GM21619 (cell line): ENCODE measurements around the gene RPS19BP1.
A peak's percentile ranks its signal among the peaks of the same experiment; 100 is the strongest.
"Not testable (repeated sequence)": the region's sequence is repeated elsewhere in the genome, so short reads cannot be mapped to it uniquely, and the experiment has no call there.

Source experiments
- ATAC-seq: cut with Tn5 transposase; IDR thresholded peaks from one replicate; pipeline ENCODE4 v1.9.1; 2021; ENCODE audit not compliant: unreplicated experiment

RPS19BP1 gene

GRCh38 chr22:39514373-39514973, 18.1 kb downstream of the RPS19BP1 start:
- no peak for ATAC-seq

DNA sequence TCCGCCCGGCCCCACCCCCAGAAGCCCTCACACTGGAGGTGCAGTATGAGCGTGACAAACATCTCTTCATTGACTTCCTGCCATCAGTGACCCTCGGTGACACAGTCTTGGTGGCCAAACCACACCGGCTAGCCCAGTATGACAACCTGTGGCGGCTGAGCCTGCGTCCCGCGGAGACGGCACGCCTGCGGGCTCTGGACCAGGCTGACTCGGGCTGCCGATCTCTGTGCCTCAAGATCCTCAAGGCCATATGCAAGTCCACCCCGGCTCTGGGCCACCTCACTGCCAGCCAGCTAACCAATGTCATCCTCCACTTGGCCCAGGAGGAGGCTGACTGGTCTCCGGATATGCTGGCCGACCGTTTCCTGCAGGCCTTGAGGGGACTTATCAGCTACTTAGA, 18.8 kb downstream of the RPS19BP1 start:
- no peak for ATAC-seq

GRCh38 chr22:39512026-39512425, 20.5 kb downstream of the RPS19BP1 start:
- no peak for ATAC-seq

GRCh38 chr22:39511226-39511625, 21.3 kb downstream of the RPS19BP1 start:
- ATAC-seq, result no peak

DNA sequence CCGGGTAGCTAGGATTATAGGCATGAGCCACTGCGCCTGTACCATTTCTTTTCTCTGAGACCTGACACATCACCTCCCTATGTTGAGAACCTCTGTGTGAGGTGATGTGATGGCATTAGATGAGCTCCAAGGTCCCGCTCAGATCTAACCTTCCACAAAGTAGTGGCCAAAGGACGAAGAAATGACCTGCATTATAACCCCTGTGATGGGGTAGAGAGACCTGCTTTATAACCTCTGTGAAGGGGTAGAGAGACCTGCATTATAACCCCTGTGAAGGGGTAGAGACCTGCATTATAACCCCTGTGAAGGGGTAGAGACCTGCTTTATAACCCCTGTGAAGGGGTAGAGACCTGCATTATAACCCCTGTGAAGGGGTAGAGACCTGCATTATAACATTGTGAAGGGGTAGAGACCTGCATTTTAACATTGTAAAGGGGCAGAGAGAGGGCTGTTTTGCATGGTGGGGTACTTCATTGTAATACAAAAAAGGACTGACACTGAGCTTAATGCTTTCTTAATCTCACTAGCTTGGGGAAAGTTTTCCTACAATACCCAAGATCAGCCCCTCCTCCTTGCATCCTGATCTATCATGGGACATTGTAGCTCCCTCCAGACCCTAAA, 21.9 kb downstream of the RPS19BP1 start:
- no peak for ATAC-seq

GRCh38 chr22:39508393-39508792, 24.2 kb downstream of the RPS19BP1 start:
- ATAC-seq, result no peak

GRCh38 chr22:39507021-39507420, 25.5 kb downstream of the RPS19BP1 start:
- ATAC-seq, result not testable (repeated sequence)

DNA sequence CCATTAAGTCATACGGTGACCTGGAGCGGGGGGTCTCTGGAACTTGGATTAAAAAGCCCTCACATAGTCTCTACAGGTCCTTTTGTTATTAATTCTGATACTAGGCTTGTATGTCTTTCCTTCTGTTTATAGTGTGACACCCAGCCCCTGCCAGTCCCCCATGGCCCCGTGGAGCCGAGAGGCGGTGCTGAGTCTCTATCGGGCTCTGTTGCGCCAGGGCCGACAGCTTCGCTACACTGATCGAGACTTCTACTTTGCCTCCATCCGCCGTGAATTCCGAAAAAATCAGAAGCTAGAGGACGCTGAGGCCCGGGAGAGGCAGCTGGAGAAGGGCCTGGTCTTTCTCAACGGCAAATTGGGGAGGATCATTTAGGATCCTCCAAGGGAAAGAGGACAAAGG, 28.5 kb downstream of the RPS19BP1 start:
- ATAC-seq, result no peak

GRCh38 chr22:39503630-39504029, 28.9 kb downstream of the RPS19BP1 start:
- ATAC-seq, result no peak

DNA sequence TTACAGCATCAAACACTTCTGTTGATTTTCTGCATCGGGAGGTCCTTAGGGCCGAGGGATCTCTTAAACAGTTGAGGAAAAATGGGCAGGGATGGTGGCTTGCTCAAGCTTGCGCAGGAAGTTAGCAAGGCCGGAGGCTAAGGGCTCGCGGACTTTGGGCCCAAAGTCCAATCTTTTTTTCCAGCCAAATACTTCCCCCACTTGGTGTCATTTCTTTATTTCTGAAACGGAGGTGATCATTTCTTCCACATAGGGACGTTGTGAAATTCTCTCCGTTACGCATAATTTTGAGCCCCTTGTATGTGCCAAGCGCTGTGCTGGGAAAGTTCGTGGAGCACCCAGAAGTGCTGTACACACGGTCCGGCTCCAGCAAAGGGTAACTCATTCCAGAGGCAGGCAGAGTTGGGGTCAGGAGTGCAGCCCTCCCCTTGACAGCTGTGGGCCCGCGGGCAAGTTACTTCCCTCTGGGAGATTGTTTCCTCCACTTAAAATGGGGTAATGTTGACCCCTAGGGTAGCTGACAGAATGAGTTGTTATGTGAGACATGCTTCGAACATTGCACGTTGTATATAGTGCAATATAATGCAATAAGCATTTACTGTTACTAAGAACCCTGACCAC, 29.6 kb downstream of the RPS19BP1 start:
- no peak for ATAC-seq

DNA sequence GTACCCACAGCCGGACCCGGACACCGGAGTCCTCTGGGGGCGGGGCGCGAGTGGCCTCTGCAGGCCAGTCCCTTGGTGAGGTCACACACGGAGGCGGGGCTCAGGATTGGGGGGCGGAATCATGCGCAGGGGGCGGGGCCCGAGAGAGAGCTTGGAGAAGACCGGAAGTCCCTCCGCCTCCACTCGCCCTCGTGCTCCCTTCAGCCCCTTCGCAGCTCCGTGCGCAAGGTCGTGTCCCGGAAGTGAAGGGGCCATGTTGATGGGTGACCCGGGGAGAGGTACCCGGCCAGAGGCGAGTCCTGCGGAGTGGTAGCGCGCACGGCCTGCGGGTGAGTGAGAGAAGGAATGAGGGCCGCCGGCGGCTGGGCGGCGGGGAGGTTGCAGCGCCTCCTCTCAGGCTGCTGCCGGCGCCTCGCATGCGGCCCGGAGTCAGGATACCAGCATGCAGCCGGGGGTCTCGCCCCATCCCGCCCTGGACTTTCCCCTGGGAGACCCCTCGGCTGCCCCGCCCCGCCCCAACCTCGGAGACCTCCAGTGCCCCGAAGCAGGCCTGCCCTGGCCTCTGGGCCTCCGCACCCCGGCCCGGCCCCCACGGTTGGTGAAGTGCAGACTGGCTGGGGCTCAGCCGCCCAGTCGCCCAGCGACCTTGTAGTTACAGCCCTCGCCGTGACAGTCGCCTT, 30.3 kb downstream of the RPS19BP1 start, which contains the start of gene MIEF1:
MIEF1 (plus strand) TSS at position 182 of the 680 bp plus-strand sequence. CDS start 9,005 bp downstream, outside the sequence.
- ATAC-seq, result peak; percentile 85

GRCh38 chr22:39501644-39502108, 30.9 kb downstream of the RPS19BP1 start:
- ATAC-seq, result no peak

- ATAC-seq, result no peak
These were observed 32.4 kb downstream of the RPS19BP1 start for GRCh38 chr22:39500101-39500500.

DNA sequence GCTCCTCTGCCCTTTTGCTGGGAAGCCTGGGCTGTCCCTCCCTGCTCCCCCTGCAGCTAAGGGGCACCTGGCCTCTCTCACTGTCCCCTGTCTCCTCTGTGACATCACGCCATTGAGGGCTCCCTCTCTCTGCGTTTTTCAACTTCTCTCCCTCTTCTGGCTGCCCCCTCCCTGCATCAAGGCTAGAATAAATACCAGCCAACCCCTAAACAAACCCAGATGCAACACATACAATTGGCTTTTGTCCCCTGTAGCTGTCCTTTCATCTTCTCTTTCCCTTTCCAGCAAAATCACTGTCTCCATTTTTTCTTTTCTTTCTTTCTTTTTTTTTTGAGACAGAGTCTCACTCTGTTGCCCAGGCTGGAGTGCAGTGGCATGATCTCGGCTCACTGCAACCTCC, 33.7 kb downstream of the RPS19BP1 start:
- ATAC-seq, result no peak

GRCh38 chr22:39498368-39498767, 34.2 kb downstream of the RPS19BP1 start:
- no peak for ATAC-seq

DNA sequence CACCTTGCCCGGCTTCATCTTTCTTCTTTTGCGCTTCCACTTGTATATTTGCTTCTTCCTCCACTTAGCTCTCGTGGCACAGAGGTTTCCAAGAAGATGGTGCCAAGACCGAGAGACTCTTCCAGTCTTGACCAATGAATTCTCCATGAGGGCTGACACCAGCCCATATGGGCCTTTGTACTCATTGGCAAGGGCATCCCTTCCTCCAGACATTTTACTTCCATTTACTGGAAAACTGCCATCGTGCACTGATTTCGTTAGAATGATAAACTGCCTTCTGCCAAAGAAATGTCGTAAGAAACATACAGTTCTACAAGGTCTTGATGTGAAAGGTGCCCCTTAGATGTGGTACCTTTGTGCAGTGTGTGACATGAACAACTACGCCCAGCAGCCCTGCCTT, 35.1 kb downstream of the RPS19BP1 start:
- no peak for ATAC-seq

DNA sequence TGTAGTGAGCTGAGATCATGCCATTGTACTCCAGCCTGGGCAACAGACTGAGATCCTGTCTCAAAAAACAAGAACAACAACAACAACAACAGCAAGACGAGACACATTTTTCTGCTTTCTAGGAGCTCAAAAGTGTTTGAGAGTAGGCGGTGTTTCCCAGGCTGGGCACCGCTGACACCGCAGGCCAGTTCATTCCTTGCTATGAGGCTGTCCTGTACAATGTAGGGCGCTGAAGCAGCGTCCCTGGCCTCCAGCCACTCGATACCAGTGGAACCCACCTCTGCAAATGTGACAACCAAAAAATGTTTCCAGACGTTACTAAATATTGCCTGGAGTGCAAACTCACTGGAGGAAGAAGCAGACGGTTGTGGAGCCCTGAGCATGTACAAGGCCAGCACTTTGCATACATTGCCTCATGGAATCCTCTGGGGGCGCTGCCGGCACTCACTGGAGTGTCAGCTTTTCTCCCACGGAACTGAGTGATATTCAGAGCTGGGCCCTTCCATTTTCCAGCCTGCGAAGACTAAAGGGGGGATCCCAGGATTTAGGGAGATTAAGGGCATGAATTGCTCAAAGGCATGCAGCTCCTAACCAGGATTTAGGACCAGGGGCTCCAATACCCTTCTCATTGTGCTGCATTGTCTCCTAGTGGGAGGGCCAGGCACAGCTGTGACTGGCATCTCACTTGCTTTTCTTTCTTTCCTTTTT, 36.3 kb downstream of the RPS19BP1 start:
- no peak for ATAC-seq

GRCh38 chr22:39494471-39495120, 38.0 kb downstream of the RPS19BP1 start:
- ATAC-seq, result no peak

- no peak for ATAC-seq
These were observed 38.8 kb downstream of the RPS19BP1 start for GRCh38 chr22:39493759-39494158.

DNA sequence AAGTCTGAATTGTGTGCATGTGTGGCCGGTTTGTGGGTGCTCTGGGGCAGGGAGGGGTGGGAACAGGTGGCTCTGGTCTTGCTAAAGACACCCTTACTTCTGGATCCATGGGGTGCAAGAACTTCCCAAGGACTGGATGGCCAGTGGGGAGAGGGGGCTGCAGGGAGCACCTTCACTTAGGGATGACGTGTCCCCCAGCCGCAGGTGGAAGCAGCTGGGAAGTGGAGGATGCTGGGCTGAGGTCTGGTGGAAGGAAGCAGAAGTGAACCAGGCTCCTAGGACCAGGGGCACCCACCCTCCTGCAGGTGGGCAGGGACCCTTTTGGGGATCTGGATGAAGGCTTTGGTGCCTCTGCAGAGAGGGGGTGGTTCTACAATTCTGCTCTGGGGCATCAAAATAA, 40.4 kb downstream of the RPS19BP1 start:
- ATAC-seq, result no peak

GRCh38 chr22:39491696-39492095, 40.9 kb downstream of the RPS19BP1 start:
- ATAC-seq, result no peak
